H1 (cell line): Measurements from ENCODE around the gene RNF123. TPM values are rescaled to one million over a fixed set of nuclear protein-coding genes. Genes with fewer than 3 reads are reported as not detected.

Experiments used
- BRCA1 ChIP-seq: IDR thresholded peaks from 2 replicates; pipeline ENCODE4 v1.6.1; 2012; ENCODE audit warnings: low read depth, low read length, improper control_type of control experiment
- CHD1 ChIP-seq: IDR thresholded peaks from 2 replicates; pipeline ENCODE4 v1.6.1; 2012; ENCODE audit warnings: low read depth, low read length, improper control_type of control experiment
- EZH2 ChIP-seq: fragments of 200-600 bp; sonication (generic); IDR thresholded peaks from 2 replicates; pipeline ENCODE4 v1.7.1; 2012; ENCODE audit warnings: low read depth, mild to moderate bottlenecking, moderate library complexity, low read length, inconsistent platforms; ENCODE audit not compliant: severe bottlenecking
- KDM5A ChIP-seq: fragments of 200-600 bp; IDR thresholded peaks from 2 replicates; pipeline ENCODE4 v1.7.1; 2012; ENCODE audit warnings: mild to moderate bottlenecking, low read length, inconsistent platforms, mixed read lengths
- NRF1 ChIP-seq: IDR thresholded peaks from 2 replicates; pipeline ENCODE4 v1.6.1; 2011; ENCODE audit warnings: mild to moderate bottlenecking, low read depth, low read length, improper control_type of control experiment
- POLR2A ChIP-seq, 2 experiments: IDR thresholded peaks; 1 replicate in 1 of 2; 2 replicates in 1 of 2; pipeline ENCODE4 v1.6.1; 2011; ENCODE audit warnings: low read depth in 2 of 2, low read length in 2 of 2, mild to moderate bottlenecking in 2 of 2; ENCODE audit errors: control extremely low read depth in 1 of 2
- POLR2AphosphoS5 ChIP-seq: IDR thresholded peaks from 2 replicates; pipeline ENCODE4 v1.6.1; 2011; ENCODE audit warnings: low read depth, low read length
- POU5F1 ChIP-seq: IDR thresholded peaks from 2 replicates; pipeline ENCODE4 v1.6.1; 2011; ENCODE audit warnings: low read depth, mild to moderate bottlenecking, low read length, moderate library complexity
- RAD21 ChIP-seq, 2 experiments: IDR thresholded peaks in 1 of 2; conservative IDR thresholded peaks in 1 of 2; 2 replicates each; pipeline ENCODE4 v1.6.1; 2011; ENCODE audit warnings: low read depth in 2 of 2, low read length in 2 of 2, improper control_type of control experiment in 1 of 2, inconsistent platforms in 1 of 2, mild to moderate bottlenecking in 1 of 2, moderate library complexity in 1 of 2
- RBBP5 ChIP-seq: IDR thresholded peaks from 2 replicates; pipeline ENCODE4 v1.7.1; 2012; ENCODE audit warnings: low read depth, mild to moderate bottlenecking, inconsistent platforms, low read length, moderate library complexity, borderline replicate concordance
- RXRA ChIP-seq: IDR thresholded peaks from 2 replicates; pipeline ENCODE4 v1.6.1; 2011; ENCODE audit warnings: low read depth, mild to moderate bottlenecking, low read length, moderate library complexity; ENCODE audit not compliant: insufficient read depth
- SAP30 ChIP-seq: fragments of 300-600 bp; sonication (generic); IDR thresholded peaks from 2 replicates; pipeline ENCODE4 v1.7.1; 2012; ENCODE audit warnings: low read length, moderate library complexity, mild to moderate bottlenecking, inconsistent platforms; ENCODE audit not compliant: insufficient read depth, insufficient replicate concordance
- SIN3A ChIP-seq, 2 experiments: IDR thresholded peaks in 1 of 2; conservative IDR thresholded peaks in 1 of 2; 2 replicates each; pipeline ENCODE4 v1.6.1; 2011 to 2012; ENCODE audit warnings: low read length in 2 of 2, improper control_type of control experiment in 1 of 2, low read depth in 1 of 2, mild to moderate bottlenecking in 1 of 2
- SIX5 ChIP-seq: IDR thresholded peaks from 2 replicates; pipeline ENCODE4 v1.6.1; 2011; ENCODE audit warnings: mild to moderate bottlenecking, low read depth, low read length
- SP1 ChIP-seq: IDR thresholded peaks from 2 replicates; pipeline ENCODE4 v1.6.1; 2011; ENCODE audit warnings: low read depth, low read length
- TAF1 ChIP-seq: IDR thresholded peaks from 2 replicates; pipeline ENCODE4 v1.6.1; 2011; ENCODE audit warnings: mild to moderate bottlenecking, low read depth, low read length
- TCF12 ChIP-seq: IDR thresholded peaks from 2 replicates; pipeline ENCODE4 v1.6.1; 2011; ENCODE audit warnings: low read depth, mild to moderate bottlenecking, low read length
- polyA plus RNA-seq, 7 experiments: library from polyadenylated mRNA; depleted of rRNA in 3 of 7; stranded (reverse) in 5 of 7; unstranded in 2 of 7; fragments of >200 nt in 5 of 7; fragments of 200-250 nt in 2 of 7; gene quantifications; 1 replicate in 5 of 7; 2 replicates in 1 of 7; 4 replicates in 1 of 7; pipeline versions ENCODE4 v1.2.1 to v1.2.3, GENCODE V29; 2011 to 2013; ENCODE audit warnings: missing spikeins in 2 of 7, mixed read lengths in 2 of 7
- total RNA-seq: library from RNA; stranded (reverse); fragmentation: NEBNext Ultra II Directional; extraction: Animal tissue kit (Norgen Biotek cat#: 25700); gene quantifications from 2 replicates; pipeline ENCODE4 v1.2.1, GENCODE V29; 2021

Gene RNF123
- total and polyA plus RNA-seq, 2 of the 8 experiments (the other 6 are each of a cell fraction or from before 2014, with no cell fraction given): 30.5 to 57.7 TPM

GRCh38 chr3:49671291-49672288 lies 17.8 kb upstream of the RNF123 start (continued):
- 0 out of 2 replicates have a peak, but pooled peaks have one; percentile 11 for TF ChIP-seq RXRA
- no peak for TF ChIP-seq SIX5
- no peak for TF ChIP-seq BRCA1
- no peak; a peak in 1 of 3 replicates for TF ChIP-seq POLR2A (IDR thresholded peaks at IDR 0.05; ENCODE audit: control extremely low read depth in 1 of 2, low read depth in 2 of 2, low read length in 2 of 2)
- TF ChIP-seq SIN3A (conservative IDR thresholded peaks at IDR 0.05 in 1 of 2, IDR thresholded peaks at IDR 0.05 in 1 of 2; ENCODE audit: low read depth in 1 of 2, low read length in 2 of 2): peak in 1 of 2 experiments; percentile 58; a peak in 1 of 4 replicates
- 0 out of 2 replicates have a peak, but pooled peaks have one; percentile 30 for TF ChIP-seq POLR2AphosphoS5
- peak; percentile 94 to 96 for TF ChIP-seq RAD21 (IDR thresholded peaks at IDR 0.05 in 1 of 2, conservative IDR thresholded peaks at IDR 0.05 in 1 of 2; ENCODE audit: low read depth in 2 of 2, low read length in 2 of 2)
- no peak for TF ChIP-seq CHD1
- no peak for TF ChIP-seq POU5F1
- 0 out of 2 replicates have a peak, but pooled peaks have one; percentile 1 for TF ChIP-seq NRF1
- TF ChIP-seq TAF1: no peak
- TF ChIP-seq SAP30: no peak
- TF ChIP-seq EZH2: no peak
- no peak for TF ChIP-seq KDM5A
- TF ChIP-seq TCF12: no peak
- no peak for TF ChIP-seq SP1
- no peak for TF ChIP-seq RBBP5
